Kidney epithelial cell (primary cell): ENCODE measurements around the gene SLC35B2. TPM values are rescaled to one million over a fixed set of nuclear protein-coding genes. Genes with fewer than 3 reads are reported as not detected.

Experiments used
- DNase-seq: peaks from one replicate; pipeline ENCODE4 v3.0.0-alpha.2; 2010; ENCODE audit warnings: low read depth
- H3K27me3 ChIP-seq: 2 replicates; pipeline ENCODE4 v1.6.0; 2011; ENCODE audit warnings: low read length; ENCODE audit not compliant: control insufficient read depth, insufficient read depth
- H3K36me3 ChIP-seq: 2 replicates; pipeline ENCODE4 v1.5.1; 2011; ENCODE audit warnings: low read length; ENCODE audit not compliant: control insufficient read depth, insufficient read depth
- H3K4me3 ChIP-seq: 2 replicates; pipeline ENCODE4 v1.5.1; 2011; ENCODE audit warnings: low read depth, mild to moderate bottlenecking, control low read depth, low read length
- total RNA-seq: library from RNA; depleted of rRNA; stranded (reverse); fragments of >200 nt; gene quantifications from 2 replicates; pipeline ENCODE4 v1.2.3, GENCODE V29; 2015
- TF ChIP-seq, protein P1 (sequence below): IDR thresholded peaks from 2 replicates; pipeline ENCODE4 v1.5.1; 2011; ENCODE audit warnings: mild to moderate bottlenecking, moderate library complexity, low read length, control low read depth, inconsistent platforms; ENCODE audit not compliant: insufficient read depth, poor library complexity, severe bottlenecking

SLC35B2 gene
- total RNA-seq, 1 donor from 2014 or later, result 67.3 TPM

DNA sequence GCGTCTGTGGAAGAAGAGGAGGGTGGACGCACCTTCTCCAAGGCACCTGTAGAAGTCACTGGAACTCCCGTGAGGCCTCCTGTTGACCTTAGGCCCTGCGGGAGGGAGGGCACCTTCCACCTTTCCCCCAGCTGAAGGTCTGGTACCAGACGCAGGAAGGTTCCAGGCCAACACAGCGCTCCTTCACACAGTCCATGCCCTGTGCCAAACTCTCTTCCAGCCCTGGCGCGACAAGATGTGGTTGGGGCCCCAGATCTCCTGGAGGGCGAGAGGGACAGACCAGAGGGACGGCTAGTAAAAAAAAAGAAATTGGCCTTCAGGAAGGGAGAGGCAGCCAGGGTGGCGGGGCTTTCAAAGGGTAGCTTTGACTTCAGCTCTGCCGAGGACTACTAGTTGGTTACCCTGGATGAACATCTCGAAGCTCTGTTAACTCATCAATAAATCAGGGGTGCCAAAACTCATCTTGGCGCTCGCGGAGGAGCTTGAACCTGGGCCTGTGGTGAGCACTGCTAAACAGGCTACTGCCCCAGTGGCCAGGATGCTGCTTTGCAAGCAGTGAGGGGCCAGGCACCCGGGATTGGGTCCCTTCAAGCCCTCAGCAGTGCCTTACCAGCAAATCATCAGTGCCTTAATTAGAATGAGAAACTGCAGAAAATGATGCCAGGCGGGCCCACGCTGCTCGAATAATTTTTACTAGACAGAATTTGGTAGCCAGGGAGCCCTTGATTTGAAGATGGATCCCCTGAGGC lies 40.9 kb upstream of the SLC35B2 start:
- no peaks in the 10 kb centered on the region for H3K36me3 ChIP-seq
- H3K27me3 ChIP-seq, result peaks cover 37% of the 10 kb centered on the region
- TF ChIP-seq, protein P1, sequence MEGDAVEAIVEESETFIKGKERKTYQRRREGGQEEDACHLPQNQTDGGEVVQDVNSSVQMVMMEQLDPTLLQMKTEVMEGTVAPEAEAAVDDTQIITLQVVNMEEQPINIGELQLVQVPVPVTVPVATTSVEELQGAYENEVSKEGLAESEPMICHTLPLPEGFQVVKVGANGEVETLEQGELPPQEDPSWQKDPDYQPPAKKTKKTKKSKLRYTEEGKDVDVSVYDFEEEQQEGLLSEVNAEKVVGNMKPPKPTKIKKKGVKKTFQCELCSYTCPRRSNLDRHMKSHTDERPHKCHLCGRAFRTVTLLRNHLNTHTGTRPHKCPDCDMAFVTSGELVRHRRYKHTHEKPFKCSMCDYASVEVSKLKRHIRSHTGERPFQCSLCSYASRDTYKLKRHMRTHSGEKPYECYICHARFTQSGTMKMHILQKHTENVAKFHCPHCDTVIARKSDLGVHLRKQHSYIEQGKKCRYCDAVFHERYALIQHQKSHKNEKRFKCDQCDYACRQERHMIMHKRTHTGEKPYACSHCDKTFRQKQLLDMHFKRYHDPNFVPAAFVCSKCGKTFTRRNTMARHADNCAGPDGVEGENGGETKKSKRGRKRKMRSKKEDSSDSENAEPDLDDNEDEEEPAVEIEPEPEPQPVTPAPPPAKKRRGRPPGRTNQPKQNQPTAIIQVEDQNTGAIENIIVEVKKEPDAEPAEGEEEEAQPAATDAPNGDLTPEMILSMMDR, result no peak
- no peak for DNase-seq
- H3K4me3 ChIP-seq, result no peak overlapping the region

DNA sequence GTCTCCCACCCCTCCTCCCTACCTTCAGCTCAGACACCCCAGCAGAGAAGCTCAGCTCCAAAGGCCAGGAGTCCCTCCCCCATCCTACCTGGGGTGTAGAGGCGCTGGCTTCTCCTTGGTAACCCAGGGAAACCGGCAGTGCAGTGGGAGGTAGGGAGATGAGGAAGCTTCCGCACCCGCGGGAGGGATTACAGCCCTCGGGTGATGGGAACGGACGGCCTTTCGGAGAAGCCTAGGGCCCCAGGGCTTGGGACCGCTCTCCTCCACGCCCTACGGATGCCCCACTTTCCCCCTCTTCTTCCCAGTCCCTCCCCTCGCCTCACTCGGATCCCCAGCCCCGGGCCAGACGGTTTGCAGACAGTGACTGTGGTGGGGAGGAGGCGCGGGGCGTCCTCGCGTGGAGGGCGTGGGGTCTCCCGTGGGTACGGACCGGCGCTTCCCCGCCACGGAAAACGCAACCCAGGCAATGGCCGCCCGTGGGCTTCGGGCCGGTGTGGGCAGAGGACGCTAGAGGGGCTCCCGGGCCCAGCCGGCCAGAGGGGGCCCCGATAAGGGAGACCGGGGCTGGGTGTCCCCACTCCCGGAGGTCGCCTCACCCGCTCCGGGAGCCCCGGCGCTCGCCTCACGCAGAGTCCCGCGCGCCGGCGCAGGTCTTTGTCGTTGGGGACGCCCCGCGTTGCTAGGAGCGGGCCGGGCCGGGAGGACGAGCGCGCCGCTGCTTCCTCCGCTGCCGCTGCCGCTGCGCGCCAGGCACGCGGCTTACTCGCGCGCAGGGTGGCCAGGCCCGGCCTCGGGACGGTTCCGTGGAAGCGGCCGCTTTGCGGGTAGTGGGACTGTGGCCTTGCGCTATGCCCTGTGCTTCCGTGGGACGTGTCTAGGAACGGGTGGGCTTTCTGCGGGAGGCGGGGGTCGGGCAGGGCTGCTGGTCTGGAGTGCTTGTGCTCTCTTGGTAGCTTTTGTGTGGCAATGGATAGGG lies 40.0 kb upstream of the SLC35B2 start:
- H3K36me3 ChIP-seq, result no peaks in the 10 kb centered on the region
- H3K4me3 ChIP-seq, result peak overlapping the region; percentile 34
- peaks cover 41% of the 10 kb centered on the region for H3K27me3 ChIP-seq
- TF ChIP-seq, protein P1, result no peak
- DNase-seq, result no peak

DNA sequence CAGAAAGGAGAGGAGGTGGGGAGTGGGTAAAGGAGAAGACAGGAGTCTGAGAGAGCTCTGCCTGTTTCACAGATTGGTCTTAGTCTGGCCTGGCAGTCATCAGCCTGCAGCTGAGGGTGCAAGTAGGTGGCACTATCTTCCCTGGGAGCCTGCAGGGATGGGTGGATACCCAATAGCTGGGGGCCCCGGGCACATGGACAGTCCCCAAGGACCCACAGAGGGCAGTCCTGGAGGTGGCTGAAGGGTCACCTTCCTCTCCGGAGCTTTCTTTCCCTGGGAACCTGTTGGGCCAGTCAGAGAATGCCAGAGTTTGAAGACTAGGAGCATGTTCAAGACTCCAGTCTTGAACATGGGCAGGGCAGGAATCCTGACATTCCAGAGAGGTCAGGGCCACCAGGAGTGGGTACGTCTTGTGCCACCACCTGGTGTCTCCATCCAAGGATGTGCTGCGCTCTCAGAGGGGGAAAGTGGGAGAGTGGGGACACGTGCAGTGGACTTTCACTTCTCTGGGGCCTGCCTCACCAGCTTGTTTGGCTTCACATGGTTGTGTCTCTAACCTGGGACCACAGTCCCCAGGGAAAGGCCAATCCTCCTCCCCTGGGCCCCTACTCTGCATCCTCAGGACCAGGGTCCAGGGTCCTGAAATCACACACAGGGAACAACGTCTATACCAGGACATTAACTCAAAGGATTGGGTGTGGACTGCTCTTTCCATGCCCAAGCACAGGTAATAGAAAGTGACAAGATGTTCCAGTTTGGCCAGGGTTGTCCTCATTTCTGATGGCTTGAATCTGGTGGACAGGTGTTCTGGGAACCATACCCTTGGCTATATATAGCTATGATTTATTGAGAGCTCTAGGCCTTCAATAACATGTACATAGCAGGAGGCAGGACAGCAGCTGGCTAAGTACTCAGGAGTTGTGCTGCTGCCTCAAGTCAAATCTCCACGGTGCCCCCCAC lies 37.8 kb upstream of the SLC35B2 start:
- DNase-seq, result no peak
- TF ChIP-seq, protein P1, result no peak
- H3K36me3 ChIP-seq, result no peaks in the 10 kb centered on the region
- no peak overlapping the region for H3K4me3 ChIP-seq
- peaks cover 59% of the 10 kb centered on the region for H3K27me3 ChIP-seq

DNA sequence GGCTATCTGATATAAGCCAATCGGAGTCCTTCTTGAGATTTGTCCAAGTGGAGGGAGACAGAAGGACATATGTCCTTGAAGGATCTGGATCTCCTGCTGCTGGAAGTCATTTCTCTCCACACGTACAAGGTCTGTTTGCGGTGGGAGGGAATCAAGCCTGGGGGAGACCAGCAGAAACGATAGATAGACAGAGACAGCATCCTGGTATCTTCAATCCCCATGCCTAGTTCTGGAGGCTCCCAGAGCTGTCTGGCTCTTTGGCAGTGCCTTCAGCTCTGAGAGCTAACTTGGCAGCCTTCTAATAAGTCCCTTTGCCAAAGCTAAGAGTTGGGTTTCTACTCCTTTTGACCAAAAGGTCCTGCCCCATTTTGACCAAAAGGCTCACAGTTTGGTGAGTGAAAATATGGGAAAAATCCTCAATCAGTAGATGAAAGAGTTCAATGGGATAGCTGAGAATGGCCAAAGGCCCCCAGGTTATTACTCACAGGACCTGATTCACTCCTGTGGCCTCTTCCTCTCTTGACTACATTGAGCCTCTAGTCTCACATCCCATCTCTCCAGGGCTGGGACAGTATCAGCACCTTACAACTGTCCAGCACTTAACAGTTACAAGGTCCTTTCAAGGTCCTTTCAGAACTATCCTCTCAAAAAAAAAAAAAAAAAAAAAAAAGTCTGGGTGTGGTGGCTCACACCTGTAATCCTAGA lies 35.5 kb upstream of the SLC35B2 start:
- H3K27me3 ChIP-seq, result peaks cover 58% of the 10 kb centered on the region
- TF ChIP-seq, protein P1, result no peak
- no peaks in the 10 kb centered on the region for H3K36me3 ChIP-seq
- no peak for DNase-seq
- H3K4me3 ChIP-seq, result no peak overlapping the region

DNA sequence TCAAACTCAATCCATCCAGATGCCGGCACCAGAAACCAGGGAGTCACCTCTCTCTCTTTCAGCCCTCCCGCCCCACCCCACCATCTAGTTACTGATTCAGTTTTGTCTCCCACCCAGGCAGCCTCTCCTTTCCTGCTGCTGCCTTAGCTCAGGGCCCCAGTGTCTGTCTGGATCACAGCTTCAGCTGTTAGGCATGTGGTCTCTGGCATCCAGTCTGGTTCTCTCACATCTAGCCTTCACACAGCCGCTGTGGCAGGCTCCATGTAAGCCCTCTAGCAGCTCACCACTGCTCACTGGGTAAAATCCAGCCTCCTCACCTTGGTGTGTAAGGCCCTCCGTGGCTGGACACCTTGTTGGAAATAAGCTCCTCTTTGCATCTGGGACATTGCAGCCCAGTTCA lies 34.5 kb upstream of the SLC35B2 start:
- peaks cover 55% of the 10 kb centered on the region for H3K27me3 ChIP-seq
- no peaks in the 10 kb centered on the region for H3K36me3 ChIP-seq
- no peak for DNase-seq
- no peak overlapping the region for H3K4me3 ChIP-seq
- TF ChIP-seq, protein P1, result no peak
